Neural crest cell (in vitro differentiated cells): ENCODE data around the gene IBSP. TPM values are rescaled to one million over a fixed set of nuclear protein-coding genes. Genes with fewer than 3 reads are reported as not detected.
A peak's percentile ranks its signal among the peaks of the same experiment; 100 is the strongest.

Experiments
- DNase-seq: peaks from one replicate; pipeline ENCODE4 v3.0.0; 2021; ENCODE audit warnings: low read depth, mixed read lengths, low spot score
- H3K27ac Mint-ChIP-seq: one replicate; pipeline ENCODE4 v1.8.0; 2021; ENCODE audit warnings: mild to moderate bottlenecking, mixed read lengths; ENCODE audit not compliant: unreplicated experiment
- H3K27me3 Mint-ChIP-seq: 2 replicates; pipeline ENCODE4 v1.8.0; 2021; ENCODE audit warnings: low read depth, mild to moderate bottlenecking, mixed read lengths
- H3K36me3 Mint-ChIP-seq: 2 replicates; pipeline ENCODE4 v1.8.0; 2021; ENCODE audit warnings: low read depth, mild to moderate bottlenecking, mixed read lengths
- H3K4me1 Mint-ChIP-seq: 2 replicates; pipeline ENCODE4 v1.8.0; 2021; ENCODE audit warnings: mixed read lengths
- H3K4me3 Mint-ChIP-seq: one replicate; pipeline ENCODE4 v1.8.0; 2021; ENCODE audit warnings: mild to moderate bottlenecking, mixed read lengths
- H3K9me3 Mint-ChIP-seq: 2 replicates; pipeline ENCODE4 v1.8.0; 2021; ENCODE audit warnings: mixed read lengths
- CTCF ChIP-seq: fragments of 200-600 bp; sonication (generic); conservative IDR thresholded peaks from 2 replicates; pipeline ENCODE4 v1.5.0; 2021; ENCODE audit warnings: antibody characterized with exemption, mild to moderate bottlenecking
- total RNA-seq: library from RNA; stranded (reverse); gene quantifications from 2 replicates; pipeline ENCODE4 v1.2.1, GENCODE V29; 2021

Gene IBSP
- total RNA-seq, 1 donor from 2014 or later: not detected

GRCh38 chr4:87823724-87824123 is 24.4 kb downstream of the IBSP start:
- no peak for TF ChIP-seq CTCF
- Mint-ChIP-seq H3K36me3 (peaks cover 3% of the 10 kb centered on the region), H3K27me3 (no peaks in the 10 kb centered on the region), H3K27ac (no peak overlapping the region), H3K4me1 (peaks cover 15% of the 10 kb centered on the region), H3K9me3 (peaks cover 7% of the 10 kb centered on the region), H3K4me3 (no peak overlapping the region)
- DNase-seq: no peak

GRCh38 chr4:87824352-87824751 is 25.0 kb downstream of the IBSP start:
- no peaks in the 10 kb centered on the region for H3K27me3 Mint-ChIP-seq
- no peak overlapping the region for H3K27ac Mint-ChIP-seq
- peaks cover 4% of the 10 kb centered on the region for H3K9me3 Mint-ChIP-seq
- no peaks in the 10 kb centered on the region for H3K36me3 Mint-ChIP-seq
- H3K4me1 Mint-ChIP-seq: peaks cover 9% of the 10 kb centered on the region
- H3K4me3 Mint-ChIP-seq: no peak overlapping the region
- no peak for DNase-seq
- TF ChIP-seq CTCF: no peak

GRCh38 chr4:87832669-87833068 is 33.3 kb downstream of the IBSP start, which contains the start of gene MEPE:
Gene MEPE, plus strand, starts transcription at chr4:87832969. Its CDS starts 1,746 bp downstream, at chr4:87834715.
- peaks cover 3% of the 10 kb centered on the region for H3K9me3 Mint-ChIP-seq
- H3K4me1 Mint-ChIP-seq: no peaks in the 10 kb centered on the region
- no peak within 1 kb of the TSS for H3K27ac Mint-ChIP-seq
- no peaks in the 10 kb centered on the region for H3K36me3 Mint-ChIP-seq
- no peaks in the 10 kb centered on the region for H3K27me3 Mint-ChIP-seq
- no peak within 1 kb of the TSS for H3K4me3 Mint-ChIP-seq
- no peak for TF ChIP-seq CTCF
- no peak for DNase-seq

GRCh38 chr4:87834401-87834800 is 35.0 kb downstream of the IBSP start:
- H3K4me1 Mint-ChIP-seq: peaks cover 13% of the 10 kb centered on the region
- no peaks in the 10 kb centered on the region for H3K36me3 Mint-ChIP-seq
- H3K27me3 Mint-ChIP-seq: no peaks in the 10 kb centered on the region
- H3K4me3 Mint-ChIP-seq: no peak overlapping the region
- peaks cover 3% of the 10 kb centered on the region for H3K9me3 Mint-ChIP-seq
- no peak for DNase-seq
- no peak overlapping the region for H3K27ac Mint-ChIP-seq
- TF ChIP-seq CTCF: no peak

- H3K4me3 Mint-ChIP-seq: no peak overlapping the region
- peak overlapping the region; percentile 38 for H3K27ac Mint-ChIP-seq
- no peak for DNase-seq
- H3K27me3 Mint-ChIP-seq: no peaks in the 10 kb centered on the region
- peaks cover 20% of the 10 kb centered on the region for H3K4me1 Mint-ChIP-seq
- no peak for TF ChIP-seq CTCF
- H3K9me3 Mint-ChIP-seq: peaks cover 2% of the 10 kb centered on the region
- H3K36me3 Mint-ChIP-seq: no peaks in the 10 kb centered on the region
Observed at GRCh38 chr4:87835197-87835596, 35.8 kb downstream of the IBSP start.

- Mint-ChIP-seq H3K27ac (no peak overlapping the region), H3K9me3 (no peaks in the 10 kb centered on the region), H3K4me3 (no peak overlapping the region), H3K4me1 (peaks cover 25% of the 10 kb centered on the region), H3K36me3 (no peaks in the 10 kb centered on the region), H3K27me3 (no peaks in the 10 kb centered on the region)
- no peak for DNase-seq
- TF ChIP-seq CTCF: no peak
Observed at GRCh38 chr4:87835743-87836142, 36.4 kb downstream of the IBSP start.
